Activated CD4-positive, alpha-beta T cell treated with anti-CD3 and anti-CD28 coated beads, Interleukin-2, Interleukin-4, amounts not matched to agents 100 ng/mL and 50 ng/mL, durations not matched to agents 16 hours and 8 hours (primary cell): ENCODE measurements around the gene FXR2.
A peak's percentile ranks its signal among the peaks of the same experiment; 100 is the strongest.

Experiments used
- DNase-seq: peaks from one replicate; pipeline ENCODE4 v3.0.0-alpha.2; 2020; ENCODE audit warnings: low spot score

Gene FXR2

GRCh38 chr17:7587420-7588151 lies 27.1 kb downstream of the FXR2 start:
- no peak for DNase-seq

- no peak for DNase-seq
Observed at GRCh38 chr17:7586673-7587419, 27.9 kb downstream of the FXR2 start.

GRCh38 chr17:7583253-7584109 lies 31.2 kb downstream of the FXR2 start, which contains the start of gene MPDU1:
Gene MPDU1 (plus strand): TSS chr17:7583852. CDS start chr17:7583863, 11 bp downstream.
- DNase-seq = peak; percentile 97

- DNase-seq = no peak
Observed at GRCh38 chr17:7582396-7583252, 32.1 kb downstream of the FXR2 start.

DNA sequence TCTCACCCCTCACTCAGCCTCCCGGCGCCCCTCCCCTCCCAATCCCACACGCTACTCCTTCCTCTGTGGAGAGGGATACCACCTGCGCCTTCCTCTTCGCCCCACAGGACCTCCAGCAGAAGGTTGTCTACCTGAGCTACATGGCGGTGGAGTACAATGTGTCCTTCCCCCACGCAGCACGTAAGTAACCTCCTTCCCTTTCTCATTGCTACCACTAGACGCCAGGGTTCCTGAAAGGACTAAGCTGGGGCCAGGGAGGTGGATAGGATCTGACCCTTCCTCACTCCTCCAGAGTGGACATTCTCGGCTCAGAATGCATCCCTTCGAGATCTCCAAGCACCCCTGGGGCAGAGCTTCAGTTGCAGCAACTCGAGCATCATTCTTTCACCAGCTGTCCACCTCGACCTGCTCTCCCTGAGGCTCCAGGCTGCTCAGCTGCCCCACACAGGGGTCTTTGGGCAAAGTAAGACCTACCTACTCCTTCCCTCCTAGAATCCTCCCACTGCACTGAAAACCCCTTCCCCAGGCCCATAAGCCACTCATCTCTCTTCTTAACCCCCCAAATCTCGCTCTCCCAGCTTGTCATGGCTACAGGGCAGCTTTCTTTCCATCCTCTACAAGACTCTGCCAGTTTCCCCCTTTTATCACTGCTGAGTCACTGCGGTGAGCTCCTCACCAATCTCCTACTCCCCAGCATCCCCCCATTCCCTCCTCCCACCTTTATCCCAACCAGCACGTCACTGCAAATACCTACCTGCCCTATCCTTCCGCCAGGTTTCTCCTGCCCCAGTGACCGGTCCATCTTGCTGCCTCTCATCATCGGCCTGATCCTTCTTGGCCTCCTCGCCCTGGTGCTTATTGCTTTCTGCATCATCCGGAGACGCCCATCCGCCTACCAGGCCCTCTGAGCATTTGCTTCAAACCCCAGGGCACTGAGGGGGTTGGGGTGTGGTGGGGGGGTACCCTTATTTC lies 33.8 kb downstream of the FXR2 start:
- no peak for DNase-seq

DNA sequence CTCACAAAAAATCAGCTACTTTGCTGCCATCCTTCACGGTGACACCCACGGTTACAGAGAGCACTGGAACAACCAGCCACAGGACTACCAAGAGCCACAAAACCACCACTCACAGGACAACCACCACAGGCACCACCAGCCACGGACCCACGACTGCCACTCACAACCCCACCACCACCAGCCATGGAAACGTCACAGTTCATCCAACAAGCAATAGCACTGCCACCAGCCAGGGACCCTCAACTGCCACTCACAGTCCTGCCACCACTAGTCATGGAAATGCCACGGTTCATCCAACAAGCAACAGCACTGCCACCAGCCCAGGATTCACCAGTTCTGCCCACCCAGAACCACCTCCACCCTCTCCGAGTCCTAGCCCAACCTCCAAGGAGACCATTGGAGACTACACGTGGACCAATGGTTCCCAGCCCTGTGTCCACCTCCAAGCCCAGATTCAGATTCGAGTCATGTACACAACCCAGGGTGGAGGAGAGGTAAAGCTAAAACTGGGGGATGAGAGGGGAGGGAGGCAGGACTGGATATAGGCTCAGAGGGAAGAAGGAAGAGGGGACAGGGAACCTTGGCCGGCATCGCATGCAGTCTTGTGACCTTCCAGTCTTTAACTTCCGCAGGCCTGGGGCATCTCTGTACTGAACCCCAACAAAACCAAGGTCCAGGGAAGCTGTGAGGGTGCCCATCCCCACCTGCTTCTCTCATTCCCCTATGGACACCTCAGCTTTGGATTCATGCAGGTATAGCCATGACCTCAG lies 34.7 kb downstream of the FXR2 start:
- DNase-seq = no peak

- DNase-seq = peak; percentile 89
Observed at GRCh38 chr17:7579001-7579833, 35.5 kb downstream of the FXR2 start, which contains the start of gene CD68. Gene CD68 (plus strand): TSS chr17:7579638. CDS start chr17:7579678, 40 bp downstream.

- no peak for DNase-seq
Observed at GRCh38 chr17:7577327-7578199, 37.1 kb downstream of the FXR2 start.

GRCh38 chr17:7576432-7576937 lies 38.2 kb downstream of the FXR2 start:
- DNase-seq = no peak

GRCh38 chr17:7575959-7576358 lies 38.7 kb downstream of the FXR2 start:
- no peak for DNase-seq

DNA sequence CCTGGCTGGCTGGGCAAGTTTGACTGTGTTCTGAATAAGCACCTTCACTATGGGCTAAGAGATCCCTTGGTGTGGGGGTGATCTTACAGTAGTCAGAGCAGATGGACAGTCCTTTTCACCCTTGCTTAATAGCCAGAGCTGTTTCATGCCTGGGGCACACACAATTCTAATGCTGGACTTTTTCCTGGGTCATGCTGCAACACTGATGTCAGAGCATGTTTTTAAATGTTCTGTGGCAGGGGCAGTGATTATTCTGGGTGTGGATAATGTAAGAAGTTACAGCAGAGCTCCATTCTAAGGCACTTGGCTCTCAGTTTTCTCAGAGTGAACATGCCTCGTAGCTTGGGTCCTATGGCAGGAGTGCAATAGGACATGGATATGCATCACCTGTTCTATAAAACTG lies 39.2 kb downstream of the FXR2 start:
- no peak for DNase-seq

DNA sequence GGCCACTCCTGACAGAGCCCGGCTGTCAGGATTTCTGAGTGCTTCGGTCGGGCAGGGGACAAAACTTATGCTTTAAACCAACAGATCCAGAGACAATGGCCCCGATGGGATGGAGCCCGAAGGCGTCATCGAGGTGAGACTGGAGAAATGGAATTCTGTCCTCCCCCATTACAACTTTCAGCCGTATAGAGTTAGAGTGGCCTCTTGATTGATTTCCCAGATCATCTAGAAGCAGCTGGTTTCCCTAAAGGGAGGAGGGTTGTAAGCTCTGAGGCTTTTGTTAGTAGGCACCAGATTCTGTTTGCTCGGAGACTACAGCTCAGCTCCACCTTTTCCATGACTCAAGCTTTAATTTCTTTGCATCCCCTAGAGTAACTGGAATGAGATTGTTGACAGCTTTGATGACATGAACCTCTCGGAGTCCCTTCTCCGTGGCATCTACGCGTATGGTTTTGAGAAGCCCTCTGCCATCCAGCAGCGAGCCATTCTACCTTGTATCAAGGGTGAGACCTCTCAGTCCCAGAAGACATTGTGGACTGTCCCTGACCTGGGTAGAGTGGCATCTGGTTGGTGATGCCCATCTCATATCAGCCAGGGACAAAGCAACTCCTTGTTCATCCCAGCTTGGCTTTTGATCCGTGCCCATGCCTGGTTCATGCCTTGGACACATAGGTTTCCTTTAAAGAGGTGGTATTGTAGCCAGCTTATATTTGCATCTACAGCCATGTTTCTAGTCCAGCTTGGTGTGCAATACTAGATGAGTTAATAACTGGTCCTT lies 40.3 kb downstream of the FXR2 start:
- no peak for DNase-seq

DNA sequence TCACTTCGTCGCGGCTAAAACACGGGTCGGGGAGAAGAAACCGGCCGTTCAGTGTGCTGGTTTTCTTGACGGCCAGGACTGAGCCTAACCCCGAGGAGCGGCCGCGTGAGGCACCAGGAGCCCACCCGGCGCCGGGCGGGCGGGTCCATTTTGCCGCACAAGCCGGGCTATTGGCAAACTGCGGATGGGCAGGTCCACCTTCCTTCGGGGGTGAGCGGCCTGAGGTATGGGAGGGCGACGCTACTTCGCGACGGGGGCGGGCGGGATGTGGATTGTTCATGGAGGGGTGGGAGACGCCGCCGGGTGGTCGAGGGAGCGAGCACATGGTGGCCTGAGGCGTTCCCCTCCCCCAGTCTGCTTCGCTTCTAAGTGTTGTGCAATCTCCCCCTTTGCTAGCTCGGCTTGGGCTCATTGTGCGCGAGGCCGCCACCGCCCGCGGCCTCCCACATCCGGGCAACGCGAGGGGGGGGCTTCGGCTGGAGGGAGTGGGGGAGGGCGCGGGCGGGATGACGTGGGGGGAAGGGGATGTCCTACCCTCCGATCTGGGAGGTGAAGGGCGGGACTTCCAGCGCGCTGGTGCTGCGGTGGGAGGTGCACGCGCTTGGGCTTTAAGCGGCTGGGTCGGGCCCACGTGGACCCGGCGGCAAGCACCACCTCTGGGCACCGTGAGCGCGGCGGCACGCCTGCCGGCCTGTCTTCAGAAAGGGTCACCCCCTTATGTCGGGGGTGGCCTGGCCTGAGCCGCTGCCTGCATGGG lies 41.2 kb downstream of the FXR2 start:
- peak; percentile 89 for DNase-seq

- peak; percentile 100 for DNase-seq
Observed at GRCh38 chr17:7572588-7573323, 41.9 kb downstream of the FXR2 start.

DNA sequence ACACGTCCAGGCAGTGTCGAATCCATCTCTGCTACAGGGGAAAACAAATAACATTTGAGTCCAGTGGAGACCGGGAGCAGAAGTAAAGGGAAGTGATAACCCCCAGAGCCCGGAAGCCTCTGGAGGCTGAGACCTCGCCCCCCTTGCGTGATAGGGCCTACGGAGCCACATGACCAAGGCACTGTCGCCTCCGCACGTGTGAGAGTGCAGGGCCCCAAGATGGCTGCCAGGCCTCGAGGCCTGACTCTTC lies 42.4 kb downstream of the FXR2 start:
- no peak for DNase-seq
